MCF 10A (cell line): Measurements from ENCODE around the gene SIRPG. TPM values are rescaled to one million over a fixed set of nuclear protein-coding genes. Genes with fewer than 3 reads are reported as not detected.
"Not testable (repeated sequence)": the region's sequence is repeated elsewhere in the genome, so short reads cannot be mapped to it uniquely, and the experiment has no call there.

Experiments
- Bru-seq: library from RNA; stranded (reverse); fragments of 400-500 nt; gene quantifications from one replicate; lab custom pipeline; 2021; lab: Mats Ljungman, UMichigan
- BruChase-seq, 2 experiments: library from RNA; stranded (reverse); fragments of 400-500 nt; gene quantifications; one replicate each; lab custom pipeline; 2021; lab: Mats Ljungman, UMichigan
- BruUV-seq: library from RNA; stranded (reverse); fragments of 400-500 nt; replicated peaks from 2 replicates; lab custom pipeline; 2021; lab: Mats Ljungman, UMichigan
- CTCF ChIA-PET: fragments of 300-600 bp; sonication (Branson Sonifier 250); formaldehyde crosslinking; extraction: SDS; loops from one replicate; lab custom pipeline; 2021; ENCODE audit warnings: antibody characterized with exemption, inconsistent platforms; lab: Yijun Ruan, JAX
- POLR2A ChIA-PET: fragments of 300-600, 350-650 bp; sonication (Branson Sonifier 250); formaldehyde crosslinking; extraction: SDS; loops from one replicate; lab custom pipeline; 2020; ENCODE audit warnings: antibody characterized with exemption, inconsistent platforms; lab: Yijun Ruan, JAX
- DNase-seq: peaks from one replicate; pipeline ENCODE4 v3.0.0-alpha.2; 2018; ENCODE audit not compliant: unreplicated experiment
- H3K27ac Mint-ChIP-seq: one replicate; pipeline ENCODE4 v1.8.0; 2022; ENCODE audit warnings: mild to moderate bottlenecking, low read depth, mixed read lengths; ENCODE audit not compliant: unreplicated experiment
- H3K27me3 Mint-ChIP-seq: one replicate; pipeline ENCODE4 v1.8.0; 2022; ENCODE audit warnings: mixed read lengths; ENCODE audit not compliant: insufficient read depth, unreplicated experiment
- H3K36me3 Mint-ChIP-seq: one replicate; pipeline ENCODE4 v1.8.0; 2022; ENCODE audit warnings: mild to moderate bottlenecking, moderate library complexity, mixed read lengths; ENCODE audit not compliant: insufficient read depth, unreplicated experiment
- H3K4me1 Mint-ChIP-seq: one replicate; pipeline ENCODE4 v1.8.0; 2022; ENCODE audit warnings: mixed read lengths; ENCODE audit not compliant: insufficient read depth, unreplicated experiment
- H3K4me3 Mint-ChIP-seq: one replicate; pipeline ENCODE4 v1.8.0; 2022; ENCODE audit warnings: mild to moderate bottlenecking, moderate library complexity, mixed read lengths; ENCODE audit not compliant: unreplicated experiment
- H3K9me3 Mint-ChIP-seq: one replicate; pipeline ENCODE4 v1.8.0; 2022; ENCODE audit warnings: mixed read lengths; ENCODE audit not compliant: unreplicated experiment
- intact Hi-C: fragments of 100-400 bp; cut with micrococcal nuclease; formaldehyde crosslinking; loops from 2 replicates; pipeline ENCODE4 v1.14.1; 2022
- long read RNA-seq: library from polyadenylated mRNA; stranded (forward); transcript quantifications from one replicate; pipeline ENCODE4 v2.0.0, GENCODE V29; 2022
- total RNA-seq: library from RNA; stranded (reverse); gene quantifications from 2 replicates; pipeline ENCODE4 v1.2.3, GENCODE V29; 2022
- TF ChIP-seq, protein P1 (sequence below): fragments of 200-600 bp; IDR thresholded peaks from one replicate; pipeline ENCODE4 v1.8.0; 2022; ENCODE audit warnings: antibody characterized with exemption, mild to moderate bottlenecking; ENCODE audit not compliant: unreplicated experiment

SIRPG gene
- total RNA-seq, result not detected in 2 replicates
- Bru-seq, nascent RNA, result percentile 9 among the genes with signal in this experiment
- percentile 4 among the genes with signal in this experiment for BruChase-seq, experiment 1, labeled RNA remaining after a 6-hour chase
- not detected for BruChase-seq, experiment 2, labeled RNA remaining after a 2-hour chase
- long read RNA-seq, result 0 reads

DNA sequence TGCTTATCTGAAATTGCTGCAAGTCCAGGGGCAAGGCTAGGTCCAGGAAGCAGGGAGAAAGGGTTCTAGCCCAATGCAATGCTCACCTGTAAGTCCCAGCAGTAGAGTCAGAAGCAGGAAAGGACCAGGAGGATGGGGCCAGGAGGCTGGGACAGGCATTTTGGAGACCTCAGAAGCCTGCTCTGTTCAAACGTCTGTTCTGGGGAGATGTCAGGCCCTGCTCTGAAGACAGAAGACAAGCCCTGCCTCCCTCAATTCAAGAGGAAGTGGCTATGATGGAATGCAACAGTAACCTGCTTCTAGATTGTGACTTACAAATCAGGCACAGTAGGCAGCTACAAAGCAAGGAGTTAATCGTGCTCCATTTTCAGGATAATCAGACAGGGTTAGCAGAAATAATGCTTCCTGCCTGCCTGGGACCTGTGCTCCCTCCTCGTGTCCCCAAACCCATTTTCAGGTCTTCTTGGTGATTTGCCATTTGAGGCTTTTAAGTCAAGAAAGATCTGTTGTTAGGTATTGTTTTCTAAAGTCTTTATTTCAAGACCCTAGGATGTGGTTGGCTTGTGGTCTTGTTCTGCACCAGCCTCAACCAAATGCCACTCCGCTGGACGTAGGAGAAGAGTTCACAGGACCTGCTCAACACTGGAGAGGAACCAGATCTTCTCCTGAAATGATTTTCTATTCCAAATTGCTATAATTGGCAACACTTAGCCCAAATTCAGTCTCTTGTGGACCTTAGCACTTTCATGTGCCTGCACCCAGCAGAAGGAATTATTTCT is at the start of gene SIRPG:
Gene SIRPG, minus strand, starts transcription at position 224 of the 779 bp plus-strand sequence. Its CDS starts 65 bp downstream, at position 159.
- Mint-ChIP-seq H3K4me1 (no peaks in the 10 kb centered on the region), H3K36me3 (no peaks in the 10 kb centered on the region), H3K4me3 (no peak within 1 kb of the TSS), H3K9me3 (no peaks in the 10 kb centered on the region), H3K27ac (no peak within 1 kb of the TSS), H3K27me3 (peaks cover 11% of the 10 kb centered on the region)
- ChIA-PET CTCF (no interaction called here), POLR2A (no interaction called here)
- no TSS peak for BruUV-seq
- intact Hi-C loops, result loop anchor here (2.0 kb wide), 1 partner anchor 15 kb away; no protein-coding TSS in a partner anchor
- DNase-seq, result no peak
- TF ChIP-seq, protein P1, sequence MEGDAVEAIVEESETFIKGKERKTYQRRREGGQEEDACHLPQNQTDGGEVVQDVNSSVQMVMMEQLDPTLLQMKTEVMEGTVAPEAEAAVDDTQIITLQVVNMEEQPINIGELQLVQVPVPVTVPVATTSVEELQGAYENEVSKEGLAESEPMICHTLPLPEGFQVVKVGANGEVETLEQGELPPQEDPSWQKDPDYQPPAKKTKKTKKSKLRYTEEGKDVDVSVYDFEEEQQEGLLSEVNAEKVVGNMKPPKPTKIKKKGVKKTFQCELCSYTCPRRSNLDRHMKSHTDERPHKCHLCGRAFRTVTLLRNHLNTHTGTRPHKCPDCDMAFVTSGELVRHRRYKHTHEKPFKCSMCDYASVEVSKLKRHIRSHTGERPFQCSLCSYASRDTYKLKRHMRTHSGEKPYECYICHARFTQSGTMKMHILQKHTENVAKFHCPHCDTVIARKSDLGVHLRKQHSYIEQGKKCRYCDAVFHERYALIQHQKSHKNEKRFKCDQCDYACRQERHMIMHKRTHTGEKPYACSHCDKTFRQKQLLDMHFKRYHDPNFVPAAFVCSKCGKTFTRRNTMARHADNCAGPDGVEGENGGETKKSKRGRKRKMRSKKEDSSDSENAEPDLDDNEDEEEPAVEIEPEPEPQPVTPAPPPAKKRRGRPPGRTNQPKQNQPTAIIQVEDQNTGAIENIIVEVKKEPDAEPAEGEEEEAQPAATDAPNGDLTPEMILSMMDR, result no peak

DNA sequence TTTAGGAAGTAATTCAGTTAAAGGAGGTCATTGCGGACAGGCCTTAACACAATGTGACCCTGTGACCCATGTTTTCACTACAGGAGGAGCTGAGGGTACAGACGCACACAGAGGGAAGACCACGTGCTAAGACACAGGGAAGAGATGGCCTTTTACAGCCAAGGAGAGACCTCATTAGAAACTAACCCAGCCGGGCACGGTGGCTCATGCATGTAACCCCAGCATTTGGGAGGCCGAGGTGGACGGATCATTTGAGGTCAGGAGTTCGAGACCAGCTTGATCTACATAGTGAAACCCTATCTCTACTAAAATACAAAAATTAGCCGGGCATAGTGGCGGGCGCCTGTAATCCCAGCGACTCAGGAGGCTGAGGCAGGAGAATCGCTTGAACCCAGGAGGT is 49.3 kb upstream of the SIRPG start:
- H3K4me1 Mint-ChIP-seq, DNase-seq, POLR2A ChIA-PET, H3K4me3 Mint-ChIP-seq, H3K27ac Mint-ChIP-seq, BruUV-seq, intact Hi-C loops, H3K9me3 Mint-ChIP-seq, H3K36me3 Mint-ChIP-seq, H3K27me3 Mint-ChIP-seq: not testable (repeated sequence)
- CTCF ChIA-PET, result interaction anchor here (0.5 to 2.0 kb wide), 4 partner anchors 11 to 1611 kb away, joined by 3 to 8 read pairs (median 6); no protein-coding TSS in a partner anchor

DNA sequence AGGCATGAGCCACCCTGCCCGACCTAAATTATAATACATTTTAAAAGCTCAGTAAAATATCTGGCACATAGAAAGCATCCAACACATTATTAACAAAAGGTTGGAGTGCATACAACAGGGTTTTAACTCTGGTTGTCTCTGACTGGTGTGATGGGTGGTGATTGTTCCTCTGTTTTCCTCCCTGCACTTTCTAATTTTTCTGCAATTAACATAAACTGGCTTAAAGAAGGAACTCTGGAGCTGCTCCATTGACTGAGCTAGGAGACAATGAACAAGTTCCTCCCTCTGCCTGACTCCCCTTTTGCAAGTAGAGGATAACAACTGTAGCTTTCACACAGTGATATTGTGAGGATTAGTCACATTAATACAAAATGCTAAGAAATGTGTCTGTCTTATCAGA is 48.5 kb upstream of the SIRPG start:
- ChIA-PET CTCF (interaction anchor here (0.5 to 2.0 kb wide), 7 partner anchors 12 to 1593 kb away, joined by 3 to 8 read pairs (median 3); no protein-coding TSS in a partner anchor), POLR2A (no interaction called here)
- peaks cover under 1% of the 10 kb centered on the region for H3K4me1 Mint-ChIP-seq
- H3K27me3 Mint-ChIP-seq, result no peaks in the 10 kb centered on the region
- no peak overlapping the region for H3K4me3 Mint-ChIP-seq
- no peaks in the 10 kb centered on the region for H3K9me3 Mint-ChIP-seq
- H3K27ac Mint-ChIP-seq, result no peak overlapping the region
- TF ChIP-seq, protein P1, result no peak
- BruUV-seq, result no TSS peak
- H3K36me3 Mint-ChIP-seq, result no peaks in the 10 kb centered on the region
- DNase-seq, result no peak
- intact Hi-C loops, result no loop called here

DNA sequence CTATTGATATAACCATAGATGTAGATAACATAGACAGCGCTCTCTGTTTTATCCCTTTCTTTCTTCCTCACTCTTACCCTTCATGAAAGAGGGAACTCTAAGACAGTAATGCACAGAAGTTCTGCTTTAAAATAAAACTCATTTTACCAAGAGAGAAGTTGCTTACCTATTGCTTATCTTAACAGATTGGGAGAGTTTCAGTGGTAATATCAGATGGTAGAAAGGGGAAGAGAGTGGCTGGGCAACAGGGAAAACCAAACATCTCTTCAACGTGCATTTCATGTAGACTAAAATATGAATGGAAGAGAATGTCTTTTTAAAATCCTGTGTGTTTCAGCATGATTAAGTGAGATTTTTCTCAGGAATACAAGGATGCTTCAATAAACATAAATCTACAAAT is 45.3 kb upstream of the SIRPG start:
- Mint-ChIP-seq H3K4me1 (peaks cover 8% of the 10 kb centered on the region), H3K9me3 (no peaks in the 10 kb centered on the region), H3K27me3 (no peaks in the 10 kb centered on the region), H3K27ac (no peak overlapping the region), H3K36me3 (no peaks in the 10 kb centered on the region), H3K4me3 (no peak overlapping the region)
- no TSS peak for BruUV-seq
- POLR2A ChIA-PET, result no interaction called here
- TF ChIP-seq, protein P1, result no peak
- CTCF ChIA-PET, result interaction anchor here (0.6 kb wide), 1 partner anchor 16 kb away, joined by 5 read pairs; no protein-coding TSS in a partner anchor
- intact Hi-C loops, result no loop called here
- no peak for DNase-seq
